ENCODE measurements around the gene REELD1.
A peak's percentile ranks its signal among the peaks of the same experiment; 100 is the strongest.

Gene REELD1

DNA sequence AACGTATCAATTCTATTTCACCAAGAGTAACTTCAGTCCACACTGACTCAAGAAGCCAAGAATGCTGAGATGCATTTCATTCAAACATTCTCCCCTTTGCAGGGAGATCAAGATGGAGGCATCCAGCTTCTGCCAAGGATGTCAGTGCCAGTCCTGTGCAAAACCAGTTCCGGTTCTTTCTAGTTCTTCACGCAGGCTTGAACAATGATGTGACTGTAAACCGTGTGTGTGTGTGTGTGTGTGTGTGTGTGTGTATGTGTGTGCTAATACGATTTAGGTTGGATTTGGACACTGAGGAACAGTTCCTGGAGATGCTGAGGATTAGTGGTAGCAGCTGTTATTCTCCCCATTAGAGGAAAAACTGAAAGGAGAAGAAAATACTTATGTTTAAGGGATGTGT is at the start of gene REELD1:
TSS of gene REELD1 (plus strand) at position 301 of the 400 bp plus-strand sequence. CDS start 2,415 bp downstream, outside the sequence.
- no peak for DNase-seq (ENCODE audit: low spot score in 2 of 2)
- Histone ChIP-seq H3K9me3 (no peaks in the 10 kb centered on the region), H3K4me3 (no peak within 1 kb of the TSS), H3K4me1 (no peaks in the 10 kb centered on the region), H3K36me3 (replicated peaks) (no peaks in the 10 kb centered on the region), H3K27me3 (ENCODE audit: low read depth) (peaks cover 2% of the 10 kb centered on the region)
- in situ Hi-C loops (cut with MboI; ENCODE audit: low sequenced_read_pairs), result no loop called here

GRCh38 chr4:146165221-146165620 is 49.1 kb upstream of the REELD1 start:
- no peaks in the 10 kb centered on the region for H3K36me3 ChIP-seq (replicated peaks)
- DNase-seq (ENCODE audit: low spot score in 2 of 2), result no peak
- H3K4me1 ChIP-seq, result no peaks in the 10 kb centered on the region
- H3K4me3 ChIP-seq, result no peak overlapping the region
- no peaks in the 10 kb centered on the region for H3K9me3 ChIP-seq
- peaks cover 5% of the 10 kb centered on the region for H3K27me3 ChIP-seq (ENCODE audit: low read depth)
- in situ Hi-C loops (cut with MboI; ENCODE audit: low sequenced_read_pairs), result no loop called here

DNA sequence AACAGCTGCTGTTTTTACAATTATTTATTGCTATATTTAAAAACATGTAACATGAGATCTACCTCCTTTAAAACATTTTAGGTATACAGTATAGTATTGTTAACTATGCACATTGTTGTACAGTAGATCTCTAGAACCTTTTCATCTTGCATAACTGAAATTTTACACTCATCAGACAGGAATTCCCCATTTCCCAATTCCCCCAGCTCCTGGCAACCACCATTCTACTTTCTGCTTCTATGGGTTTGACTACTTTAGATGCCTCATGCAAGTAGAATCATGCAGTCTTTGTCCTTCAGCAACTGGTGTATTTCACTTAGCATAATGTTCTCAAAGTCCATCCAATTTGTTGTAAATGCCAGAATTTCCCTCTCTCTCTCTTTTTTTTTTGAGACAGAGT is 48.5 kb upstream of the REELD1 start:
- H3K4me3 ChIP-seq, result no peak overlapping the region
- H3K36me3 ChIP-seq (replicated peaks), result no peaks in the 10 kb centered on the region
- in situ Hi-C loops (cut with MboI; ENCODE audit: low sequenced_read_pairs), result no loop called here
- no peaks in the 10 kb centered on the region for H3K9me3 ChIP-seq
- peaks cover 5% of the 10 kb centered on the region for H3K27me3 ChIP-seq (ENCODE audit: low read depth)
- no peak for DNase-seq (ENCODE audit: low spot score in 2 of 2)
- no peaks in the 10 kb centered on the region for H3K4me1 ChIP-seq

- no peaks in the 10 kb centered on the region for H3K27me3 ChIP-seq (ENCODE audit: low read depth)
- H3K4me3 ChIP-seq, result no peak overlapping the region
- H3K36me3 ChIP-seq (replicated peaks), result no peaks in the 10 kb centered on the region
- DNase-seq (ENCODE audit: low spot score in 2 of 2), result no peak
- no peaks in the 10 kb centered on the region for H3K9me3 ChIP-seq
- in situ Hi-C loops (cut with MboI; ENCODE audit: low sequenced_read_pairs), result no loop called here
- H3K4me1 ChIP-seq, result peaks cover 1% of the 10 kb centered on the region
Observed at GRCh38 chr4:146170149-146170548, 44.2 kb upstream of the REELD1 start.

- in situ Hi-C loops (cut with MboI; ENCODE audit: low sequenced_read_pairs), result no loop called here
- peak within 1 kb of the TSS; percentile 87 for H3K4me3 ChIP-seq
- H3K27me3 ChIP-seq (ENCODE audit: low read depth), result no peaks in the 10 kb centered on the region
- H3K9me3 ChIP-seq, result no peaks in the 10 kb centered on the region
- peak; percentile 83 to 87 for DNase-seq (ENCODE audit: low spot score in 2 of 2)
- peaks cover 4% of the 10 kb centered on the region for H3K4me1 ChIP-seq
- no peaks in the 10 kb centered on the region for H3K36me3 ChIP-seq (replicated peaks)
Observed at GRCh38 chr4:146175541-146176453, 38.5 kb upstream of the REELD1 start, which contains the start of gene LSM6. TSS of gene LSM6 (plus strand) at chr4:146175718. CDS start at chr4:146182922, 7,204 bp downstream.

- DNase-seq (ENCODE audit: low spot score in 2 of 2), result no peak
- Histone ChIP-seq H3K4me1 (peaks cover 7% of the 10 kb centered on the region), H3K27me3 (ENCODE audit: low read depth) (no peaks in the 10 kb centered on the region), H3K36me3 (replicated peaks) (no peaks in the 10 kb centered on the region), H3K4me3 (peak overlapping the region; percentile 87), H3K9me3 (no peaks in the 10 kb centered on the region)
- in situ Hi-C loops (cut with MboI; ENCODE audit: low sequenced_read_pairs), result no loop called here
Observed at GRCh38 chr4:146176891-146177290, 37.4 kb upstream of the REELD1 start.

- in situ Hi-C loops (cut with MboI; ENCODE audit: low sequenced_read_pairs), result no loop called here
- peaks cover 3% of the 10 kb centered on the region; the same call in 1 of the 2 replicates for H3K36me3 ChIP-seq (replicated peaks)
- peaks cover 16% of the 10 kb centered on the region for H3K4me1 ChIP-seq
- no peaks in the 10 kb centered on the region for H3K9me3 ChIP-seq
- no peak overlapping the region for H3K4me3 ChIP-seq
- DNase-seq (ENCODE audit: low spot score in 2 of 2), result no peak
- no peaks in the 10 kb centered on the region for H3K27me3 ChIP-seq (ENCODE audit: low read depth)
Observed at GRCh38 chr4:146178126-146178525, 36.2 kb upstream of the REELD1 start.

DNA sequence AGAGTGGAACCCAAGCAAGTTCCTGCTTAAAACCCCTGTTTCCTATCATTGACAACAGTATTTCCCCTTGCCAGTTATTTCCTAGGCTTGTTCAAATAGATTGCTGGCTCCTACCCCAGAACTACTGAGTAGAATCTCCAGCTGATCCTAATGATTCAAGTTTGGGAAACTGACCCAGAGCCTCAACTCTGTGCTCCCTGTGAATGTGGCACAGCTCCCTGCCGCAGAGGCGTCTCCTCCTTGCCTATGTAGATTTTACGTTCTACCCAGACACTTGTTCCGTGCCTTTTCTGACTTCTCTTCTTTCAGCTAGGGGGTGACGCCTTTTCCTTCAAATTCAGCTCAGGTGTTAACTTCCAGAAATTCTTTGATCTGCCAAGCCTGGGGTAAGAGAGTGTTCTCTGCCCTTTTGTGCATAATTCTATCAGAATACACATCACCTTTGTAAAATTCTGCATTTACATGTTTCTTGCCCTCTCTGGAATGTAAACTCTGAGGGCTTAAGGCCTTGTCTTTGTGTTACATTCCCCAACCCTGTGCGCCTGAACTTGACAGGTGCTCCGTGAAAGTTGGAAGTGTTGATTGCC is 34.5 kb upstream of the REELD1 start:
- Histone ChIP-seq H3K36me3 (replicated peaks) (peaks cover 12% of the 10 kb centered on the region), H3K4me1 (peaks cover 16% of the 10 kb centered on the region), H3K27me3 (ENCODE audit: low read depth) (no peaks in the 10 kb centered on the region), H3K4me3 (no peak overlapping the region), H3K9me3 (no peaks in the 10 kb centered on the region)
- DNase-seq (ENCODE audit: low spot score in 2 of 2), result no peak
- in situ Hi-C loops (cut with MboI; ENCODE audit: low sequenced_read_pairs), result no loop called here

GRCh38 chr4:146182443-146182842 is 31.9 kb upstream of the REELD1 start:
- no peak for DNase-seq (ENCODE audit: low spot score in 2 of 2)
- peaks cover 23% of the 10 kb centered on the region for H3K36me3 ChIP-seq (replicated peaks)
- in situ Hi-C loops (cut with MboI; ENCODE audit: low sequenced_read_pairs), result no loop called here
- H3K27me3 ChIP-seq (ENCODE audit: low read depth), result no peaks in the 10 kb centered on the region
- no peaks in the 10 kb centered on the region for H3K9me3 ChIP-seq
- H3K4me3 ChIP-seq, result no peak overlapping the region
- peaks cover 12% of the 10 kb centered on the region for H3K4me1 ChIP-seq

DNA sequence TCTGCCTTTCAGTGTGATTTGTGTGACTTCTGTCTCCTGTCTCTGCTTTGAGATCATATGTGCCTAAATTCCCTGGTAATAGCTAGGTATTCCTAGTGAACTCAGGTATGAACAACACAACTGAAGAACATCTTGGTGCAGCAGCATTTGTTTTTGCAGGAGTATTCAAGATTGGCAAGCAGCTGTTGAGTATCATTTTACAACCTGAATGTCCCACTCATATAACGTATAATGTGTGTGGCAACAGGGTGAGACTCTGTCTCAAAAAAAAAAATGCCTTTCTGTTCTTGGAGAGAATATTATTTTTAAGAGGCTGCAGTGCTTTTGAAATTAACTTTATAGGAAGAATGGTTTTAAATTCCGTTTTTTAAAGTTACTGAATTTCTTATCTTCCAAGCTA is 31.1 kb upstream of the REELD1 start:
- Histone ChIP-seq H3K9me3 (no peaks in the 10 kb centered on the region), H3K36me3 (replicated peaks) (peaks cover 30% of the 10 kb centered on the region), H3K4me1 (peaks cover 12% of the 10 kb centered on the region), H3K4me3 (no peak overlapping the region), H3K27me3 (ENCODE audit: low read depth) (no peaks in the 10 kb centered on the region)
- DNase-seq (ENCODE audit: low spot score in 2 of 2), result no peak
- in situ Hi-C loops (cut with MboI; ENCODE audit: low sequenced_read_pairs), result no loop called here

GRCh38 chr4:146186041-146186440 is 28.3 kb upstream of the REELD1 start:
- Histone ChIP-seq H3K4me3 (no peak overlapping the region), H3K27me3 (ENCODE audit: low read depth) (no peaks in the 10 kb centered on the region), H3K4me1 (peaks cover 12% of the 10 kb centered on the region), H3K36me3 (replicated peaks) (peaks cover 51% of the 10 kb centered on the region), H3K9me3 (no peaks in the 10 kb centered on the region)
- in situ Hi-C loops (cut with MboI; ENCODE audit: low sequenced_read_pairs), result no loop called here
- no peak for DNase-seq (ENCODE audit: low spot score in 2 of 2)

DNA sequence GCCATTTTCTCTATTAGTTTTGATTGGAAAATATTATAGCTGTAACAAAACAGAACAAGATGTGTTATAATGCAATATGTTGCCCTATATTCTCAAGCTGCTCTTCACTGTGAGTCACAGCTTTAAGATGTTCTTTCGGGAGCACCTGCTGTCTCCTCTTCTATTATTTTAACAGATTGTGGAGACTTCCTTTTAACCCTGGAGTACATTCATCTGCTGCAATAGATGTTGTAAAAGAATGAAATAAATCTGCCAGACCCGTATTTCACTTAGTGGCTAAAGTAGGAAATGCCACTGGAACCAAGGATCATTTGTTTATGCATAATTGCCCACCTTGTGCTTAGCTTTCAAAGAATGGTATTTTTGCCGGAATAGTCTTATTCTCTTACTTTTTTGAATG is 27.7 kb upstream of the REELD1 start:
- H3K36me3 ChIP-seq (replicated peaks), result peaks cover 55% of the 10 kb centered on the region
- H3K4me3 ChIP-seq, result no peak overlapping the region
- H3K9me3 ChIP-seq, result no peaks in the 10 kb centered on the region
- in situ Hi-C loops (cut with MboI; ENCODE audit: low sequenced_read_pairs), result no loop called here
- no peak for DNase-seq (ENCODE audit: low spot score in 2 of 2)
- peaks cover 12% of the 10 kb centered on the region for H3K4me1 ChIP-seq
- H3K27me3 ChIP-seq (ENCODE audit: low read depth), result no peaks in the 10 kb centered on the region

GRCh38 chr4:146190456-146190855 is 23.9 kb upstream of the REELD1 start:
- Histone ChIP-seq H3K4me3 (no peak overlapping the region), H3K4me1 (no peaks in the 10 kb centered on the region), H3K9me3 (no peaks in the 10 kb centered on the region), H3K36me3 (replicated peaks) (peaks cover 40% of the 10 kb centered on the region), H3K27me3 (ENCODE audit: low read depth) (no peaks in the 10 kb centered on the region)
- DNase-seq (ENCODE audit: low spot score in 2 of 2), result no peak
- in situ Hi-C loops (cut with MboI; ENCODE audit: low sequenced_read_pairs), result no loop called here

GRCh38 chr4:146191766-146192458 is 22.4 kb upstream of the REELD1 start:
- Histone ChIP-seq H3K9me3 (no peaks in the 10 kb centered on the region), H3K36me3 (replicated peaks) (peaks cover 37% of the 10 kb centered on the region), H3K27me3 (ENCODE audit: low read depth) (no peaks in the 10 kb centered on the region), H3K4me1 (no peaks in the 10 kb centered on the region), H3K4me3 (no peak overlapping the region)
- DNase-seq (ENCODE audit: low spot score in 2 of 2), result no peak
- in situ Hi-C loops (cut with MboI; ENCODE audit: low sequenced_read_pairs), result no loop called here

All from HAP-1 (cell line).